Astrocyte of the cerebellum (primary cell): Measurements from ENCODE around the gene COL25A1.
A peak's percentile ranks its signal among the peaks of the same experiment; 100 is the strongest.

Experiments used
- DNase-seq: peaks from one replicate; pipeline ENCODE4 v3.0.0-alpha.2; 2011; ENCODE audit warnings: low read depth
- H3K4me3 ChIP-seq: 2 replicates; pipeline ENCODE4 v1.5.1; 2011; ENCODE audit warnings: mild to moderate bottlenecking, low read depth, low read length, moderate library complexity
- in situ Hi-C: cut with HindIII; loops from 2 replicates; pipeline ENCODE4 v1.10.0; 2017; ENCODE audit warnings: low sequenced_read_pairs
- TF ChIP-seq, protein P1 (sequence below): IDR thresholded peaks from 2 replicates; pipeline ENCODE4 v1.5.1; 2012; ENCODE audit warnings: low read length, low read depth, moderate library complexity, mild to moderate bottlenecking; ENCODE audit errors: missing control alignments

The COL25A1 gene

GRCh38 chr4:109215506-109215905, 87.0 kb downstream of the COL25A1 start:
- TF ChIP-seq, protein P1, sequence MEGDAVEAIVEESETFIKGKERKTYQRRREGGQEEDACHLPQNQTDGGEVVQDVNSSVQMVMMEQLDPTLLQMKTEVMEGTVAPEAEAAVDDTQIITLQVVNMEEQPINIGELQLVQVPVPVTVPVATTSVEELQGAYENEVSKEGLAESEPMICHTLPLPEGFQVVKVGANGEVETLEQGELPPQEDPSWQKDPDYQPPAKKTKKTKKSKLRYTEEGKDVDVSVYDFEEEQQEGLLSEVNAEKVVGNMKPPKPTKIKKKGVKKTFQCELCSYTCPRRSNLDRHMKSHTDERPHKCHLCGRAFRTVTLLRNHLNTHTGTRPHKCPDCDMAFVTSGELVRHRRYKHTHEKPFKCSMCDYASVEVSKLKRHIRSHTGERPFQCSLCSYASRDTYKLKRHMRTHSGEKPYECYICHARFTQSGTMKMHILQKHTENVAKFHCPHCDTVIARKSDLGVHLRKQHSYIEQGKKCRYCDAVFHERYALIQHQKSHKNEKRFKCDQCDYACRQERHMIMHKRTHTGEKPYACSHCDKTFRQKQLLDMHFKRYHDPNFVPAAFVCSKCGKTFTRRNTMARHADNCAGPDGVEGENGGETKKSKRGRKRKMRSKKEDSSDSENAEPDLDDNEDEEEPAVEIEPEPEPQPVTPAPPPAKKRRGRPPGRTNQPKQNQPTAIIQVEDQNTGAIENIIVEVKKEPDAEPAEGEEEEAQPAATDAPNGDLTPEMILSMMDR = no peak
- no peak overlapping the region for H3K4me3 ChIP-seq
- DNase-seq = no peak
- in situ Hi-C loops = no loop called here

GRCh38 chr4:109214622-109215301, 87.7 kb downstream of the COL25A1 start:
- TF ChIP-seq, protein P1 = no peak
- DNase-seq = no peak
- no peak overlapping the region for H3K4me3 ChIP-seq
- in situ Hi-C loops = no loop called here

DNA sequence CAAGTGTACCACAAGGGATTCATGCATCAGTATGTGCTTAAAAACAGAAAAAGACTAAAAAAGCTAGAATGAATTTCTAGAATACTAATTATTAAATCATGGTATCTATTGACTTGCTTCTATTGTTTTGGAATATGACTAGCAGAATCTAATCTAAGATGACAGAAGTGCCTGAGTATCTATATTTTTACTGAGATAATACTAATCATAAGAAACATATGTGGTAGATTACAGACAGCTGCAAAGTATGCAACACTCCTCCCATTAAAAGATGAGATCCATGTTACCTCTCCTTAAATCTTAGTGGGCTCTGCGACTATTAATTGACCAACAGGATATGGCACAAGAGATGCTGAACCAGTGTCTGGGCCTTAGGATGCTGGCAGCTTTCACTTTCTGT, 89.4 kb downstream of the COL25A1 start:
- DNase-seq = no peak
- TF ChIP-seq, protein P1 = no peak
- in situ Hi-C loops = no loop called here
- H3K4me3 ChIP-seq = no peak overlapping the region

GRCh38 chr4:109211671-109212070, 90.8 kb downstream of the COL25A1 start:
- TF ChIP-seq, protein P1 = no peak
- peak; percentile 9 for DNase-seq
- in situ Hi-C loops = no loop called here
- H3K4me3 ChIP-seq = no peak overlapping the region

GRCh38 chr4:109209647-109210046, 92.8 kb downstream of the COL25A1 start:
- H3K4me3 ChIP-seq = no peak overlapping the region
- no peak for DNase-seq
- TF ChIP-seq, protein P1 = no peak
- in situ Hi-C loops = no loop called here

DNA sequence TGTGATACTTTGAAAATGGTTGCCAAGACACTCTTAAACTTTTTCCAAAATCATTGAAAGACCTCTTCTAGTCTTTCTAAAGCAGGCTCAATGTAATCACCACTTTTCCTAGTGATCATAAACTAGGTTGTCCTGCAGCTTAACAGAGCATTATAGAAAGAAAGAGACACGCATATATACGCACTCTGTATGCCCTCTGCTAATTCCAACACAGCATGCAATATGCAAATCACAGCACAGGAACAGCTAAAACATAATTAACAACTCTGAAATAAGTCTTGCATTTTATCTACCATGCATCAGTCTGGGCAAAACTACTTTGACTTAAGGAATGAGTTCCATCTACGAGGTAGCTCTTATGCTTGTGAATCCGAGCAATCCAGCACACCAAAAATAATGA, 94.6 kb downstream of the COL25A1 start:
- in situ Hi-C loops = no loop called here
- TF ChIP-seq, protein P1 = no peak
- no peak overlapping the region for H3K4me3 ChIP-seq
- no peak for DNase-seq
